Measurements from ENCODE around the gene COL4A1.

COL4A1 gene

GRCh38 chr13:110256126-110256905 is 50.6 kb downstream of the COL4A1 start:
- no peak for DNase-seq

- no peak for DNase-seq
These were observed 52.0 kb downstream of the COL4A1 start for GRCh38 chr13:110254751-110255553.

- DNase-seq: no peak
These were observed 52.7 kb downstream of the COL4A1 start for GRCh38 chr13:110254151-110254679.

GRCh38 chr13:110251193-110251819 is 55.7 kb downstream of the COL4A1 start:
- no peak for DNase-seq

GRCh38 chr13:110250258-110250891 is 56.6 kb downstream of the COL4A1 start:
- no peak for DNase-seq

- no peak for DNase-seq
These were observed 57.6 kb downstream of the COL4A1 start for GRCh38 chr13:110249326-110249725.

GRCh38 chr13:110248449-110249143 is 58.4 kb downstream of the COL4A1 start:
- DNase-seq: no peak

- no peak for DNase-seq
These were observed 60.4 kb downstream of the COL4A1 start for GRCh38 chr13:110246530-110246929.

GRCh38 chr13:110245416-110245899 is 61.5 kb downstream of the COL4A1 start:
- DNase-seq: no peak

- no peak for DNase-seq
These were observed 62.0 kb downstream of the COL4A1 start for GRCh38 chr13:110244976-110245375.

- no peak for DNase-seq
These were observed 62.7 kb downstream of the COL4A1 start for GRCh38 chr13:110244071-110244830.

GRCh38 chr13:110242615-110243014 is 64.3 kb downstream of the COL4A1 start:
- no peak for DNase-seq

- DNase-seq: no peak
These were observed 66.0 kb downstream of the COL4A1 start for GRCh38 chr13:110240943-110241342.

GRCh38 chr13:110240352-110240751 is 66.6 kb downstream of the COL4A1 start:
- no peak for DNase-seq

- no peak for DNase-seq
These were observed 67.5 kb downstream of the COL4A1 start for GRCh38 chr13:110239280-110240125.

GRCh38 chr13:110238818-110239195 is 68.2 kb downstream of the COL4A1 start:
- no peak for DNase-seq

GRCh38 chr13:110237875-110238817 is 68.8 kb downstream of the COL4A1 start:
- DNase-seq: no peak

GRCh38 chr13:110236831-110237261 is 70.1 kb downstream of the COL4A1 start:
- no peak for DNase-seq

GRCh38 chr13:110236431-110236830 is 70.5 kb downstream of the COL4A1 start:
- DNase-seq: no peak

All from NCI-H187 treated with DMSO at 0.1 percent for 48 hours (cell line).